Keratinocyte (primary cell): ENCODE results near the gene PRR3.
"Not testable (repeated sequence)": the region's sequence is repeated elsewhere in the genome, so short reads cannot be mapped to it uniquely, and the experiment has no call there.

Experiments
- CTCF ChIP-seq, 3 experiments: IDR thresholded peaks in 1 of 3; conservative IDR thresholded peaks in 1 of 3; optimal IDR thresholded peaks in 1 of 3; 2 replicates in 2 of 3; 3 replicates in 1 of 3; pipeline versions ENCODE3 to v1.5.1; 2011; ENCODE audit warnings: low read length in 3 of 3, mild to moderate bottlenecking in 3 of 3, moderate library complexity in 2 of 3, control low read depth in 1 of 3, inconsistent platforms in 1 of 3; ENCODE audit not compliant: insufficient read depth in 2 of 3; ENCODE audit errors: extremely low read depth in 1 of 3
- EZH2 ChIP-seq: IDR thresholded peaks from one replicate; pipeline ENCODE4 v1.6.1; 2012; ENCODE audit warnings: inconsistent platforms, mild to moderate bottlenecking, low read length, moderate library complexity

GRCh38 chr6:30516754-30517076 is 40.4 kb upstream of the PRR3 start:
- TF ChIP-seq CTCF (optimal IDR thresholded peaks at IDR 0.05 in 1 of 3, IDR thresholded peaks at IDR 0.05 in 1 of 3, conservative IDR thresholded peaks at IDR 0.05 in 1 of 3; ENCODE audit: extremely low read depth in 1 of 3, insufficient read depth in 2 of 3, low read length in 3 of 3); EZH2: not testable (repeated sequence)
